AG09309 (cell line): ENCODE measurements around the gene HSD3B7.
"Not testable (repeated sequence)": the region's sequence is repeated elsewhere in the genome, so short reads cannot be mapped to it uniquely, and the experiment has no call there.

Experiments used
- DNase-seq: peaks from one replicate; pipeline ENCODE4 v3.0.0-alpha.2; 2010; ENCODE audit warnings: low read depth
- H3K4me3 ChIP-seq: 2 replicates; pipeline ENCODE4 v1.5.1; 2011; ENCODE audit warnings: mild to moderate bottlenecking, low read depth, low read length, moderate library complexity; ENCODE audit not compliant: control insufficient read depth
- TF ChIP-seq, protein P1 (sequence below): IDR thresholded peaks from 2 replicates; pipeline ENCODE4 v1.5.1; 2011; ENCODE audit warnings: mild to moderate bottlenecking, low read depth, low read length, inconsistent platforms; ENCODE audit not compliant: insufficient read depth, control insufficient read depth; ENCODE audit errors: missing control alignments

Gene HSD3B7

GRCh38 chr16:30984669-30985400, at the start of gene HSD3B7:
Gene HSD3B7 (plus strand): TSS chr16:30985207. CDS start chr16:30985659, 452 bp downstream.
- no peak for DNase-seq
- TF ChIP-seq, protein P1, sequence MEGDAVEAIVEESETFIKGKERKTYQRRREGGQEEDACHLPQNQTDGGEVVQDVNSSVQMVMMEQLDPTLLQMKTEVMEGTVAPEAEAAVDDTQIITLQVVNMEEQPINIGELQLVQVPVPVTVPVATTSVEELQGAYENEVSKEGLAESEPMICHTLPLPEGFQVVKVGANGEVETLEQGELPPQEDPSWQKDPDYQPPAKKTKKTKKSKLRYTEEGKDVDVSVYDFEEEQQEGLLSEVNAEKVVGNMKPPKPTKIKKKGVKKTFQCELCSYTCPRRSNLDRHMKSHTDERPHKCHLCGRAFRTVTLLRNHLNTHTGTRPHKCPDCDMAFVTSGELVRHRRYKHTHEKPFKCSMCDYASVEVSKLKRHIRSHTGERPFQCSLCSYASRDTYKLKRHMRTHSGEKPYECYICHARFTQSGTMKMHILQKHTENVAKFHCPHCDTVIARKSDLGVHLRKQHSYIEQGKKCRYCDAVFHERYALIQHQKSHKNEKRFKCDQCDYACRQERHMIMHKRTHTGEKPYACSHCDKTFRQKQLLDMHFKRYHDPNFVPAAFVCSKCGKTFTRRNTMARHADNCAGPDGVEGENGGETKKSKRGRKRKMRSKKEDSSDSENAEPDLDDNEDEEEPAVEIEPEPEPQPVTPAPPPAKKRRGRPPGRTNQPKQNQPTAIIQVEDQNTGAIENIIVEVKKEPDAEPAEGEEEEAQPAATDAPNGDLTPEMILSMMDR, result peak; percentile 97
- peak within 1 kb of the TSS; percentile 48 for H3K4me3 ChIP-seq

DNA sequence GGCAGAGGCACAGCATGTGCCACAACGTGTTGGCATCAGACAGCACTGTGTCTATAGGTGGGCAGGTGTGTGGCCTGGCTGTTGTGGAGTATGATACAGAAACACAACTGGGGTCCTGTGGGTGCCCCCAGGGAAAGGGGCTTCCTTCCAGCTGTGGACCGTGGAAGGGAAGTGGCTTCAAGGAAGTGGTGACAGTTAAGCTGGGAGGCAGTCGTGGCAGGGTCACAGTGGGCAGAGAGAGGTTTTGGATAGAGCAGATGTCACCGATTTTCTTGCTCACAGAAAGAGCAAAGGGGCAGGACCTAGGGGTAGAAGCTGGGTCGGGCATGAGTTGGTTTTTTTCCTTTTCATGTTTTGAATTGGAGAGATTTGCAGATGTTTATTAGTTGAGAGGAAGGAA, 47.3 kb upstream of the HSD3B7 start:
- no peak overlapping the region for H3K4me3 ChIP-seq

GRCh38 chr16:30939571-30939970, 45.4 kb upstream of the HSD3B7 start:
- H3K4me3 ChIP-seq, DNase-seq: not testable (repeated sequence)

More for the DNA sequence above, 47.3 kb upstream of the HSD3B7 start:
- no peak for DNase-seq
- TF ChIP-seq, protein P1, result peak; percentile 3

DNA sequence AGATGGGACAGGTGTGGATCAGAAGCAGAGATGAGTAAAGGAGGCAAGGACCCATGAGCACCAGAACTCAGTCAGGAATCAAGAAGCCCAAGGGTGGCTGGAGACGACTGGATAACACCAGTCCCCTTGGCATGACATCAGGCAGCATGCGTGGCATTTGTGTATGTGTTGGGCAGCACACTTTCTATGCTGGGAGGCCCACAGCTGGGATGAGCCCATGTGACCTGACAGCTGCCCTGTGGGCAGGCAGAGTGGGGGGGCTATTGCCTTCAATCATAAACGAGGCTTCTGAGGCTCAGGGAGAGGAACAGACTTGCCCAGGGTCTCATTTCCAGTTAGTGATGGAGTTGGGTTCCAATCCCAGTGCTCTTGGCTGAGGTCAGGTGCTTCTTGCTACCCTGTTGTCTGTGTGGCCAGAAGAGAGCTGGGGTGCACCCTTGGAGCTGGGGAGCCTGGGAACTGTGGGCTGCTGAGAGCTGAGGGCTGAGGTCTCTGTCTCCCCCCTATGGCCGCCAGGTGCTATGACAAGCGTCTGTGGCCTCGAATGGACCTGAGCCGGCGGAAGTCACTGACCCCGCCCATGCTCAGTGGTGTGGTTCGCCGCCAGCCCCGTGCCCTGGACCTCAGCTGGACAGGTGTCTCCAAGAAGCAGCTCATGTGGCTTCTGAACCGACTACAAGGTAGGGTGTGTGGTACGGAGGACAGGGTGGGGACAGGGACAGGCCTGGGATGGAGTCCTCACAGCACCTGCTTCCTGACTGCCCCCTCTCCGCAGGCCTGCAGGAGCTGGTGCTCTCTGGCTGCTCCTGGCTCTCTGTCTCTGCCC, 43.2 kb upstream of the HSD3B7 start:
- TF ChIP-seq, protein P1, result peak; percentile 90
- DNase-seq, result no peak

DNA sequence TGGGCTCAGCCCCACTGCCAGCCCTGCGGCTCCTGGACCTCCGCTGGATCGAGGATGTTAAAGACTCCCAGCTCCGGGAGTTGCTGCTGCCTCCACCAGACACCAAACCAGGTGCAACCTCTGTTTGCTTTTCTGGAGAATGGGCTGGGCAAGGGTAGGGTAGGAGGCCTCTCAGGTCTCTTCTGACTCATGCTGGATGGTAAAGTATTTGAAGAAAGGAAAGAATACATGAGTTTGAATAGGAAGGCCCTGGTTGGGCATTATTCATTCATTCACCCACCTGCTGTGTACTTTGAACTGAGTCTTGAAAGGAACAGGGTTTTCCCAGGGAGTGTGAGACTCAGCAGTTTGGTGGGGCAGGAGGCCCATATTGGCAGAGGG, 42.6 kb upstream of the HSD3B7 start:
- TF ChIP-seq, protein P1, result no peak
- H3K4me3 ChIP-seq, result no peak overlapping the region
- DNase-seq, result no peak

More for the DNA sequence above, 43.2 kb upstream of the HSD3B7 start:
- no peak overlapping the region for H3K4me3 ChIP-seq

DNA sequence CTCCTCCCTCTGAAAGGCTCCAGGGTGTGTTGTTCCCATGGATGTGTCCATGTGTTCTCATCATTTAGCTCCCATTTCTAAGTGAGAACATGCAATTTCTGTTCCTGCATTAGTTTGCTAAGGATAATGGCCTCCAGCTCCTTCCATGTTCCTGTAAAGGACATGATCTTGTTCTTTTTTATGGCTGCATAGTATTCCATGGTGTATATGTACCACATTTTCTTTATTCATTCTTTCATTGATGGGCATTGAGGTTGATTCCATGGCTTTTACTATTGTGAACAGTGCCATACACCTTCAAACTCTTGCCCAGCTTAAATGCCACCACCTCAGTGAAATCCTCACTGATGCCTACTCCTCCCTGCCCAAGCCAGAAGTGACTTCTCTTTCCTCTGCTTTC, 40.7 kb upstream of the HSD3B7 start:
- no peak for DNase-seq
- no peak overlapping the region for H3K4me3 ChIP-seq
- TF ChIP-seq, protein P1, result no peak
